Smooth muscle cell (in vitro differentiated cells): Measurements from ENCODE around the gene CD6. TPM values are rescaled to one million over a fixed set of nuclear protein-coding genes. Genes with fewer than 3 reads are reported as not detected.

Experiments used
- DNase-seq: peaks from one replicate; lab custom pipeline; 2025; ENCODE audit not compliant: unreplicated experiment; lab: John Stamatoyannopoulos, UW
- H2AFZ ChIP-seq: fragments of 200-600 bp; sonication (generic); 2 replicates; pipeline ENCODE4 v1.6.0; 2016; ENCODE audit warnings: antibody characterized with exemption, low read depth, mild to moderate bottlenecking
- H3F3A ChIP-seq: fragments of 200-600 bp; sonication (generic); 2 replicates; pipeline ENCODE4 v1.6.0; 2017; ENCODE audit warnings: antibody characterized with exemption, low read depth
- H3K27ac ChIP-seq: fragments of 200-600 bp; sonication (generic); 2 replicates; pipeline ENCODE4 v1.5.1; 2016; ENCODE audit warnings: low read depth, mild to moderate bottlenecking
- H3K27me3 ChIP-seq: fragments of 200-600 bp; sonication (generic); 2 replicates; pipeline ENCODE4 v1.6.1; 2016; ENCODE audit warnings: low read depth, mild to moderate bottlenecking
- H3K36me3 ChIP-seq: fragments of 200-600 bp; sonication (generic); 2 replicates; pipeline ENCODE4 v1.5.1; 2016; ENCODE audit warnings: low read depth
- H3K4me1 ChIP-seq: fragments of 200-600 bp; sonication (generic); 2 replicates; pipeline ENCODE4 v1.5.1; 2016; ENCODE audit warnings: low read depth
- H3K4me2 ChIP-seq: fragments of 200-600 bp; sonication (generic); 2 replicates; pipeline ENCODE4 v1.6.0; 2016; ENCODE audit warnings: mild to moderate bottlenecking
- H3K4me3 ChIP-seq: fragments of 200-600 bp; sonication (generic); 2 replicates; pipeline ENCODE4 v1.5.1; 2016; ENCODE audit warnings: mild to moderate bottlenecking
- H3K79me2 ChIP-seq: fragments of 200-600 bp; sonication (generic); 2 replicates; pipeline ENCODE4 v1.6.0; 2016; ENCODE audit warnings: low read depth, mild to moderate bottlenecking
- H3K9ac ChIP-seq: fragments of 200-600 bp; sonication (generic); 2 replicates; pipeline ENCODE4 v1.6.0; 2016; ENCODE audit warnings: low read depth
- H3K9me3 ChIP-seq: fragments of 200-600 bp; sonication (generic); replicated peaks from 2 replicates; pipeline ENCODE4 v1.5.1; 2016; ENCODE audit warnings: low read depth
- H4K20me1 ChIP-seq: fragments of 200-600 bp; sonication (generic); 2 replicates; pipeline ENCODE4 v1.6.0; 2016; ENCODE audit warnings: low read depth
- WGBS: methylation state at CpG from one replicate; pipeline ENCODE4 v1.1.7; 2016; ENCODE audit warnings: low lambda C conversion rate; 5-methylcytosine and 5-hydroxymethylcytosine counted together
- polyA plus RNA-seq: library from polyadenylated mRNA; unstranded; fragments of >200 nt; fragmentation: Nextera tagmentation; extraction: Ambion mirVana; gene quantifications from 2 replicates; pipeline ENCODE4 v1.2.1, GENCODE V29; 2016
- total RNA-seq: library from RNA; depleted of rRNA; stranded (reverse); fragments of >200 nt; gene quantifications from 2 replicates; pipeline ENCODE4 v1.2.3, GENCODE V29; 2014
- TF ChIP-seq, protein P1 (sequence below): fragments of 200-600 bp; sonication (generic); IDR thresholded peaks from 2 replicates; pipeline ENCODE4 v1.5.1; 2017; ENCODE audit warnings: borderline replicate concordance, mild to moderate bottlenecking, antibody characterized with exemption; ENCODE audit not compliant: insufficient read depth, poor library complexity, severe bottlenecking

Gene CD6
- total and polyA plus RNA-seq, 2 experiments from 2014 or later, result 0.27 TPM; not detected in 1

- H3K27me3 ChIP-seq, result no peaks in the 10 kb centered on the region
- no peaks in the 10 kb centered on the region for H4K20me1 ChIP-seq
- H3K36me3 ChIP-seq, result no peaks in the 10 kb centered on the region
- no peak overlapping the region for H3K27ac ChIP-seq
- no peaks in the 10 kb centered on the region for H3K9me3 ChIP-seq
- H3K4me1 ChIP-seq, result no peaks in the 10 kb centered on the region
- no peak overlapping the region for H3K4me3 ChIP-seq
- TF ChIP-seq, protein P1, sequence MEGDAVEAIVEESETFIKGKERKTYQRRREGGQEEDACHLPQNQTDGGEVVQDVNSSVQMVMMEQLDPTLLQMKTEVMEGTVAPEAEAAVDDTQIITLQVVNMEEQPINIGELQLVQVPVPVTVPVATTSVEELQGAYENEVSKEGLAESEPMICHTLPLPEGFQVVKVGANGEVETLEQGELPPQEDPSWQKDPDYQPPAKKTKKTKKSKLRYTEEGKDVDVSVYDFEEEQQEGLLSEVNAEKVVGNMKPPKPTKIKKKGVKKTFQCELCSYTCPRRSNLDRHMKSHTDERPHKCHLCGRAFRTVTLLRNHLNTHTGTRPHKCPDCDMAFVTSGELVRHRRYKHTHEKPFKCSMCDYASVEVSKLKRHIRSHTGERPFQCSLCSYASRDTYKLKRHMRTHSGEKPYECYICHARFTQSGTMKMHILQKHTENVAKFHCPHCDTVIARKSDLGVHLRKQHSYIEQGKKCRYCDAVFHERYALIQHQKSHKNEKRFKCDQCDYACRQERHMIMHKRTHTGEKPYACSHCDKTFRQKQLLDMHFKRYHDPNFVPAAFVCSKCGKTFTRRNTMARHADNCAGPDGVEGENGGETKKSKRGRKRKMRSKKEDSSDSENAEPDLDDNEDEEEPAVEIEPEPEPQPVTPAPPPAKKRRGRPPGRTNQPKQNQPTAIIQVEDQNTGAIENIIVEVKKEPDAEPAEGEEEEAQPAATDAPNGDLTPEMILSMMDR, result no peak
- 54% methylated on average over 4 of the region's 4 CpGs for WGBS
- no peak overlapping the region for H3K9ac ChIP-seq
- no peak overlapping the region for H2AFZ ChIP-seq
- no peak overlapping the region for H3K4me2 ChIP-seq
- no peaks in the 10 kb centered on the region for H3F3A ChIP-seq
- no peaks in the 10 kb centered on the region for H3K79me2 ChIP-seq
- no peak for DNase-seq
Measured at GRCh38 chr11:60984636-60985035, 13.2 kb downstream of the CD6 start.

- TF ChIP-seq, protein P1, result no peak
- Histone ChIP-seq H2AFZ (no peak overlapping the region), H4K20me1 (no peaks in the 10 kb centered on the region), H3K79me2 (no peaks in the 10 kb centered on the region), H3K4me3 (no peak overlapping the region), H3K36me3 (no peaks in the 10 kb centered on the region), H3K9me3 (no peaks in the 10 kb centered on the region), H3K27ac (no peak overlapping the region), H3K4me1 (no peaks in the 10 kb centered on the region), H3K27me3 (no peaks in the 10 kb centered on the region), H3K4me2 (no peak overlapping the region), H3K9ac (no peak overlapping the region), H3F3A (no peaks in the 10 kb centered on the region)
- no peak for DNase-seq
- 86% methylated on average over 2 of the region's 2 CpGs for WGBS
Measured at GRCh38 chr11:60985501-60985900, 14.0 kb downstream of the CD6 start.

DNA sequence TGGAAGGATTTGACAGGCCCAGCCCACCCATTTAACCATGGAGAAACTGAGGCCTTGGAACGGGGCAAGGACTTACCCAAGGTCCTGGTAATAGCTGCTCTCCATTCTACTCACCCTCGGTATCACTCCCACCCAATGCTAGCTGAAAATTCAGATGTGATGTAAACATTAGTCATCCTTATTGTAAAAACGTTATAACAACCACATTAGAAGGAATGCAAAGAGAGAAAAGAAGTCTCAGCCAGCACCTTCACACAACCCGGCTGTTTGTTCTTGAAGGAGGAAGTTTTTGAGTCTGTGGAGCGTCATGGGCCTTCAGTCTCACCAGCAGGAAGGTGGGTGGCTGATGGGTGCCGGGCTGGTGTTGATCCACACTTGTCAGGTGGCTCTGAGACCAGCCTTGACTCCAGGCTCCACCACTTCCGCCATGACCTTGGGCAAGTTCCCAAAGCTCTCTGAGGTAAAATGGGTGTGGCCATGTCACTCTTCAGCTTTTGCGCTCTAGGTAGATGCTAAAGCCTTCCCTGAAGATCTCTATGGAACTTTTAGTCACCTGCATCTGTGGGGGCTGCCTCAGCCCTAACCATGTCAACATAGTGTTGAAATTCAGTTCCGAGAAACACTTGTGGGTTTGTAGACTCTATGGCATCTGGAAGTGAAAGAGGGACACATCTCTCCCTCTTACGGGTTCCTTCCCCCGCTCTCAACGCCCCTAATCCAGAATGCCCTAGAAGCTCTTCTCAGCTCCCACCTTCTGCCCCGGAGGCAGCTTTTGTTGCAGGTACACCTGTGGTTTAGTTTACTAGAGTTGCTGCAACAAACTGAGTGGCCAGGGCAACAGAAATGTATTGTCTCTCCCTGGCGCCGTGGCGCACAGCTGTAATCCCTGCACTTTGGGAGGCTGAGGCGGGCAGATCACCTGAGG lies 14.8 kb downstream of the CD6 start:
- TF ChIP-seq, protein P1, result no peak
- no peak for DNase-seq
- WGBS, result 77% methylated on average over 17 of the region's 17 CpGs

More for the DNA sequence above, 14.8 kb downstream of the CD6 start:
- Histone ChIP-seq H3K36me3 (no peaks in the 10 kb centered on the region), H3K9me3 (no peaks in the 10 kb centered on the region), H2AFZ (no peak overlapping the region), H3F3A (no peaks in the 10 kb centered on the region), H3K9ac (no peak overlapping the region), H3K27me3 (no peaks in the 10 kb centered on the region), H3K4me1 (no peaks in the 10 kb centered on the region), H3K27ac (no peak overlapping the region), H3K79me2 (no peaks in the 10 kb centered on the region), H3K4me3 (no peak overlapping the region), H3K4me2 (no peak overlapping the region), H4K20me1 (no peaks in the 10 kb centered on the region)
